Measurements from ENCODE around the gene RALGDS. TPM values are rescaled to one million over a fixed set of nuclear protein-coding genes. Genes with fewer than 3 reads are reported as not detected.

The RALGDS gene
- total RNA-seq, 1 experiment from 2014 or later = 25.8 TPM

- no peak overlapping the region for H3K27ac ChIP-seq (ENCODE audit: low read length)
- ChIA-PET POLR2A (no interaction called here), CTCF (no interaction called here)
- H3K9me3 ChIP-seq (ENCODE audit: control insufficient read depth, insufficient read depth, low read depth, low read length) = no peaks in the 10 kb centered on the region
- intact Hi-C loops (cut with micrococcal nuclease; ENCODE audit: unreplicated experiment) = no loop called here
- peaks cover 8% of the 10 kb centered on the region for H3K4me1 ChIP-seq (ENCODE audit: control insufficient read depth, insufficient read depth, low read length)
- in situ Hi-C loops (cut with HindIII; ENCODE audit: low pct_unique_long_range_greater_than_20kb, low sequenced_read_pairs) = no loop called here
- no TSS peak for BruUV-seq (replicated peaks)
- DNase-seq (ENCODE audit: low read depth, low spot score) (no peak), ATAC-seq (no peak)
- TF ChIP-seq CTCF (IDR thresholded peaks at IDR 0.05) (no peak), REST (IDR thresholded peaks at IDR 0.05; ENCODE audit: insufficient read depth in 1 of 2, low read depth in 2 of 2, low read length in 1 of 2) (no peak), TCF7L2 (IDR thresholded peaks at IDR 0.05; ENCODE audit: low read depth, low read length) (no peak), POLR2AphosphoS5 (IDR thresholded peaks at IDR 0.05; ENCODE audit: low read depth, low read length) (no peak), SIN3A (IDR thresholded peaks at IDR 0.05; ENCODE audit: borderline replicate concordance, insufficient read depth, low read depth, low read length) (no peak)
- H3K4me3 ChIP-seq (ENCODE audit: low read depth in 2 of 2, low read length in 2 of 2) = no peak overlapping the region
- no peaks in the 10 kb centered on the region for H3K27me3 ChIP-seq (ENCODE audit: control insufficient read depth, insufficient read depth, low read length)
- H3K36me3 ChIP-seq (ENCODE audit: control insufficient read depth, insufficient read depth, low read length) = no peaks in the 10 kb centered on the region
Measured at GRCh38 chr9:133108794-133109641, 12.0 kb downstream of the RALGDS start.

GRCh38 chr9:133107961-133108793, 12.9 kb downstream of the RALGDS start:
- H3K9me3 ChIP-seq (ENCODE audit: control insufficient read depth, insufficient read depth, low read depth, low read length) = no peaks in the 10 kb centered on the region
- no TSS peak for BruUV-seq (replicated peaks)
- H3K36me3 ChIP-seq (ENCODE audit: control insufficient read depth, insufficient read depth, low read length) = no peaks in the 10 kb centered on the region
- ChIA-PET CTCF (no interaction called here), POLR2A (no interaction called here)
- no peaks in the 10 kb centered on the region for H3K27me3 ChIP-seq (ENCODE audit: control insufficient read depth, insufficient read depth, low read length)
- DNase-seq (ENCODE audit: low read depth, low spot score) = no peak
- in situ Hi-C loops (cut with HindIII; ENCODE audit: low pct_unique_long_range_greater_than_20kb, low sequenced_read_pairs) (no loop called here), intact Hi-C loops (cut with micrococcal nuclease; ENCODE audit: unreplicated experiment) (no loop called here)
- no peak for ATAC-seq
- H3K27ac ChIP-seq (ENCODE audit: low read length) = no peak overlapping the region
- TF ChIP-seq TCF7L2 (IDR thresholded peaks at IDR 0.05; ENCODE audit: low read depth, low read length) (no peak), POLR2AphosphoS5 (IDR thresholded peaks at IDR 0.05; ENCODE audit: low read depth, low read length) (no peak), REST (IDR thresholded peaks at IDR 0.05; ENCODE audit: insufficient read depth in 1 of 2, low read depth in 2 of 2, low read length in 1 of 2) (no peak), SIN3A (IDR thresholded peaks at IDR 0.05; ENCODE audit: borderline replicate concordance, insufficient read depth, low read depth, low read length) (no peak), CTCF (IDR thresholded peaks at IDR 0.05) (no peak)
- H3K4me1 ChIP-seq (ENCODE audit: control insufficient read depth, insufficient read depth, low read length) = 0 out of 2 replicates have a peak, but pooled peaks cover 1% of the 10 kb centered on the region
- H3K4me3 ChIP-seq (ENCODE audit: low read depth in 2 of 2, low read length in 2 of 2) = no peak overlapping the region
